ENCODE results near the gene KLHL25.
"Not testable (repeated sequence)": the region's sequence is repeated elsewhere in the genome, so short reads cannot be mapped to it uniquely, and the experiment has no call there.

Gene KLHL25
- 16.4 to 29.9 reads per million in 2 donors for total RNA-seq

- peak; percentile 84 to 98 (median 89) for DNase-seq
Observed at GRCh38 chr15:85794598-85795336, at the start of gene KLHL25. KLHL25 (minus strand) TSS chr15:85794925; CDS start chr15:85769810, 25,115 bp downstream.

GRCh38 chr15:85840802-85841152, 46.1 kb upstream of the KLHL25 start:
- no peak for DNase-seq

GRCh38 chr15:85840079-85840801, 45.5 kb upstream of the KLHL25 start:
- DNase-seq: peak; percentile 57 to 72 (median 65)

GRCh38 chr15:85839643-85840042, 44.9 kb upstream of the KLHL25 start:
- no peak for DNase-seq

GRCh38 chr15:85838655-85839054, 43.9 kb upstream of the KLHL25 start:
- no peak for DNase-seq

GRCh38 chr15:85837881-85838280, 43.2 kb upstream of the KLHL25 start:
- no peak for DNase-seq

- DNase-seq: no peak
Observed at GRCh38 chr15:85837011-85837433, 42.3 kb upstream of the KLHL25 start.

GRCh38 chr15:85834651-85835050, 39.9 kb upstream of the KLHL25 start:
- DNase-seq: no peak

- peak in 1 of 5 experiments; percentile 9 for DNase-seq
Observed at GRCh38 chr15:85832394-85832793, 37.7 kb upstream of the KLHL25 start.

GRCh38 chr15:85831415-85832113, 36.8 kb upstream of the KLHL25 start:
- peak in 1 of 5 experiments; percentile 12 for DNase-seq

- DNase-seq: not testable (repeated sequence)
Observed at GRCh38 chr15:85829754-85830153, 35.0 kb upstream of the KLHL25 start.

- no peak for DNase-seq
Observed at GRCh38 chr15:85828874-85829273, 34.1 kb upstream of the KLHL25 start.

GRCh38 chr15:85828126-85828525, 33.4 kb upstream of the KLHL25 start:
- no peak for DNase-seq

- no peak for DNase-seq
Observed at GRCh38 chr15:85826756-85827515, 32.2 kb upstream of the KLHL25 start.

GRCh38 chr15:85825719-85826118, 31.0 kb upstream of the KLHL25 start:
- no peak for DNase-seq

GRCh38 chr15:85825118-85825517, 30.4 kb upstream of the KLHL25 start:
- DNase-seq: no peak

GRCh38 chr15:85821545-85821944, 26.8 kb upstream of the KLHL25 start:
- no peak for DNase-seq

GRCh38 chr15:85819938-85820337, 25.2 kb upstream of the KLHL25 start:
- DNase-seq: no peak

GRCh38 chr15:85813234-85813633, 18.5 kb upstream of the KLHL25 start:
- DNase-seq: no peak

- DNase-seq: no peak
Observed at GRCh38 chr15:85810075-85810474, 15.3 kb upstream of the KLHL25 start.

- no peak for DNase-seq
Observed at GRCh38 chr15:85805420-85805819, 10.7 kb upstream of the KLHL25 start.

- DNase-seq: no peak
Observed at GRCh38 chr15:85804481-85805170, 9.9 kb upstream of the KLHL25 start.

Measured in T-helper 2 cell (primary cell).